Mesenchymal stem cell (in vitro differentiated cells and primary cell): ENCODE results near the gene OR52N2.

Experiments used
- DNase-seq: peaks from one replicate; pipeline ENCODE4 v3.0.0-alpha.2; 2013
- H2AFZ ChIP-seq: one replicate; pipeline ENCODE4 v1.6.1; 2013; ENCODE audit warnings: low read depth, mild to moderate bottlenecking, control low read depth, inconsistent platforms, low read length, moderate library complexity
- H2AK5ac ChIP-seq: 2 replicates; pipeline ENCODE4 v1.6.1; 2013; ENCODE audit warnings: low read length, moderate library complexity, mild to moderate bottlenecking, inconsistent platforms; ENCODE audit not compliant: severe bottlenecking
- H2BK120ac ChIP-seq: one replicate; pipeline ENCODE4 v1.6.1; 2013; ENCODE audit warnings: low read depth, mild to moderate bottlenecking, inconsistent platforms, low read length, moderate library complexity
- H2BK12ac ChIP-seq, 2 experiments: one replicate each; pipeline ENCODE4 v1.6.1; 2013; ENCODE audit warnings: inconsistent platforms in 2 of 2, low read length in 2 of 2, mild to moderate bottlenecking in 2 of 2, moderate library complexity in 2 of 2, control low read depth in 1 of 2
- H2BK15ac ChIP-seq: one replicate; pipeline ENCODE4 v1.6.1; 2013; ENCODE audit warnings: mild to moderate bottlenecking, low read depth, inconsistent platforms; ENCODE audit not compliant: poor library complexity, severe bottlenecking
- H2BK5ac ChIP-seq: 2 replicates; pipeline ENCODE4 v1.6.1; 2013; ENCODE audit warnings: low read depth, mild to moderate bottlenecking, low read length, control low read depth, inconsistent platforms; ENCODE audit not compliant: poor library complexity, severe bottlenecking
- H3K14ac ChIP-seq, 2 experiments: one replicate each; pipeline ENCODE4 v1.6.1; 2013; ENCODE audit warnings: inconsistent platforms in 2 of 2, low read length in 2 of 2, control low read depth in 1 of 2, mild to moderate bottlenecking in 1 of 2, moderate library complexity in 1 of 2
- H3K18ac ChIP-seq, 2 experiments: one replicate each; pipeline ENCODE4 v1.6.1; 2013; ENCODE audit warnings: inconsistent platforms in 2 of 2, low read length in 2 of 2, control low read depth in 1 of 2, low read depth in 1 of 2, mild to moderate bottlenecking in 1 of 2
- H3K23ac ChIP-seq, 2 experiments: one replicate each; pipeline ENCODE4 v1.6.1; 2013; ENCODE audit warnings: inconsistent platforms in 2 of 2, low read length in 2 of 2, mild to moderate bottlenecking in 2 of 2, moderate library complexity in 2 of 2, control low read depth in 1 of 2
- H3K27ac ChIP-seq: 2 replicates; pipeline ENCODE4 v1.5.1; 2013; ENCODE audit warnings: mild to moderate bottlenecking, moderate library complexity, low read length, control low read depth, inconsistent platforms; ENCODE audit not compliant: poor library complexity, severe bottlenecking
- H3K27me3 ChIP-seq, 2 experiments: 2 replicates each; pipeline versions ENCODE4 v1.6.1 to v1.7.0; 2013; ENCODE audit warnings: low read length in 2 of 2, mild to moderate bottlenecking in 2 of 2, moderate library complexity in 2 of 2, control low read depth in 1 of 2, inconsistent platforms in 1 of 2; ENCODE audit not compliant: control insufficient read depth in 1 of 2, insufficient read depth in 1 of 2
- H3K36me3 ChIP-seq, 2 experiments: 2 replicates each; pipeline versions ENCODE4 v1.6.1 to v1.7.0; 2013; ENCODE audit warnings: low read length in 2 of 2, control low read depth in 1 of 2, inconsistent platforms in 1 of 2, low read depth in 1 of 2, mild to moderate bottlenecking in 1 of 2; ENCODE audit not compliant: insufficient read depth in 2 of 2, control insufficient read depth in 1 of 2
- H3K4ac ChIP-seq, 2 experiments: one replicate each; pipeline ENCODE4 v1.6.1; 2013; ENCODE audit warnings: inconsistent platforms in 2 of 2, low read length in 2 of 2, mild to moderate bottlenecking in 2 of 2, moderate library complexity in 2 of 2, control low read depth in 1 of 2, low read depth in 1 of 2
- H3K4me1 ChIP-seq: 2 replicates; pipeline ENCODE4 v1.6.1; 2013; ENCODE audit warnings: low read depth, low read length, control low read depth; ENCODE audit not compliant: control insufficient read depth, insufficient read depth
- H3K4me2 ChIP-seq: 2 replicates; pipeline ENCODE4 v1.6.1; 2013; ENCODE audit warnings: low read length, mild to moderate bottlenecking, inconsistent platforms; ENCODE audit not compliant: poor library complexity, severe bottlenecking
- H3K4me3 ChIP-seq, 2 experiments: 2 replicates each; pipeline versions ENCODE4 v1.5.1 to v1.7.0; 2013; ENCODE audit warnings: low read length in 2 of 2, mild to moderate bottlenecking in 2 of 2, control low read depth in 1 of 2, low read depth in 1 of 2; ENCODE audit not compliant: insufficient read depth in 1 of 2
- H3K79me1 ChIP-seq: replicated peaks from 2 replicates; pipeline ENCODE4 v1.6.1; 2013; ENCODE audit warnings: mild to moderate bottlenecking, control low read depth, low read length, inconsistent platforms; ENCODE audit not compliant: poor library complexity, severe bottlenecking
- H3K9ac ChIP-seq: 2 replicates; pipeline ENCODE4 v1.7.0; 2013; ENCODE audit warnings: mild to moderate bottlenecking, low read length, moderate library complexity
- H3K9me3 ChIP-seq: 2 replicates; pipeline ENCODE4 v1.7.0; 2013; ENCODE audit warnings: mild to moderate bottlenecking, low read length; ENCODE audit not compliant: control insufficient read depth
- H4K8ac ChIP-seq: one replicate; pipeline ENCODE4 v1.6.1; 2013; ENCODE audit warnings: inconsistent platforms, mild to moderate bottlenecking, low read length, moderate library complexity
- H4K91ac ChIP-seq: one replicate; pipeline ENCODE4 v1.6.1; 2013; ENCODE audit warnings: mild to moderate bottlenecking, low read length, inconsistent platforms
- WGBS: methylation state at CpG from one replicate; pipeline ENCODE4 v1.1.7; 2013; ENCODE audit warnings: mixed read lengths; 5-methylcytosine and 5-hydroxymethylcytosine counted together

The OR52N2 gene

DNA sequence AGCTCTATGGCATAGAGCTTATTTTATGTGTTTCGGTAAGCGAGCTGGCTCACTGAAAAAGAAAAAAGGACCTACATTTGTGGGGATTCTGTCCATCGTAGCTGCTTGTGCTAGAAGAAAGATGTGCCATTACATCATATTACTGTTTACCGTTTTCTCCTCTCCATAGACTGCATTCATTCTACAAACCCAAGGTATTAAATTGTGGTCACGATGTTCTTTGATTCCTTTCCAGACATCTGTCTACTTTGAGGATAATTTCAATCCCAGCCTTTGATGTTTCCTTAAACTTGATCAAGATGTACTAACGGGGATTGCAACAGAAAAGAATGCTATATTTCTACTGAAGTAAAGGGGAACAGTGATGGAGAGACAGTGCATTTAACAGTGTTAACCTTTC is 12.2 kb upstream of the OR52N2 start:
- Histone ChIP-seq H2BK15ac (no peak overlapping the region), H2AFZ (no peak overlapping the region), H3K4me3 (no peak overlapping the region), H3K18ac (no peak overlapping the region), H3K14ac (no peak overlapping the region), H3K23ac (no peak overlapping the region), H3K9ac (no peak overlapping the region), H3K4me1 (no peaks in the 10 kb centered on the region), H2BK120ac (no peak overlapping the region), H3K9me3 (peaks cover 2% of the 10 kb centered on the region), H3K27me3 (peaks cover 0 to 4% of the 10 kb centered on the region in 2 experiments), H3K36me3 (no peaks in the 10 kb centered on the region), H2AK5ac (no peak overlapping the region), H2BK5ac (no peak overlapping the region), H3K4ac (no peak overlapping the region), H4K91ac (no peak overlapping the region), H2BK12ac (no peak overlapping the region), H3K27ac (no peak overlapping the region), H3K79me1 (no peaks in the 10 kb centered on the region), H3K4me2 (no peak overlapping the region), H4K8ac (no peak overlapping the region)
- 79% methylated on average over 3 of the region's 6 CpGs for WGBS
- no peak for DNase-seq

- Histone ChIP-seq H3K27me3 (peaks cover 4 to 16% of the 10 kb centered on the region in 2 experiments), H3K18ac (no peak overlapping the region), H2BK15ac (no peak overlapping the region), H3K4me3 (no peak overlapping the region), H2BK12ac (no peak overlapping the region), H3K27ac (no peak overlapping the region), H3K4me1 (peaks cover 3% of the 10 kb centered on the region), H3K36me3 (no peaks in the 10 kb centered on the region), H4K91ac (no peak overlapping the region), H3K4me2 (no peak overlapping the region), H3K9me3 (peaks cover 5% of the 10 kb centered on the region), H4K8ac (no peak overlapping the region), H3K9ac (no peak overlapping the region), H2AK5ac (no peak overlapping the region), H2BK120ac (no peak overlapping the region), H3K14ac (no peak overlapping the region), H3K23ac (no peak overlapping the region), H3K79me1 (no peaks in the 10 kb centered on the region), H2AFZ (no peak overlapping the region), H2BK5ac (no peak overlapping the region), H3K4ac (no peak overlapping the region)
- 93% methylated on average over 5 of the region's 5 CpGs for WGBS
- no peak for DNase-seq
These were observed 4.7 kb upstream of the OR52N2 start for GRCh38 chr11:5803982-5804381.

GRCh38 chr11:5807580-5807979 is 1.1 kb upstream of the OR52N2 start:
- no peak overlapping the region for H3K4ac ChIP-seq
- WGBS = 64% methylated on average over 10 of the region's 10 CpGs
- H3K4me3 ChIP-seq = no peak overlapping the region
- no peak overlapping the region for H3K14ac ChIP-seq
- H2BK5ac ChIP-seq = no peak overlapping the region
- peaks cover 5% of the 10 kb centered on the region for H3K9me3 ChIP-seq
- DNase-seq = no peak
- H3K36me3 ChIP-seq = no peaks in the 10 kb centered on the region
- H3K4me2 ChIP-seq = no peak overlapping the region
- H3K79me1 ChIP-seq = no peaks in the 10 kb centered on the region
- no peak overlapping the region for H3K27ac ChIP-seq
- peaks cover 3% of the 10 kb centered on the region for H3K4me1 ChIP-seq
- H3K9ac ChIP-seq = no peak overlapping the region
- H2BK120ac ChIP-seq = no peak overlapping the region
- H3K18ac ChIP-seq = no peak overlapping the region
- no peak overlapping the region for H4K8ac ChIP-seq
- H3K27me3 ChIP-seq = peaks cover 4 to 12% of the 10 kb centered on the region in 2 experiments
- no peak overlapping the region for H2AK5ac ChIP-seq
- no peak overlapping the region for H2AFZ ChIP-seq
- H3K23ac ChIP-seq = no peak overlapping the region
- H2BK15ac ChIP-seq = no peak overlapping the region
- H4K91ac ChIP-seq = no peak overlapping the region
- H2BK12ac ChIP-seq = no peak overlapping the region

- no peak overlapping the region for H3K18ac ChIP-seq
- H3K9ac ChIP-seq = peak overlapping the region; percentile 86
- H3K4ac ChIP-seq = no peak overlapping the region
- peak overlapping the region; percentile 48 for H2AFZ ChIP-seq
- peaks cover 3% of the 10 kb centered on the region for H3K4me1 ChIP-seq
- no peak overlapping the region for H3K14ac ChIP-seq
- H3K27ac ChIP-seq = no peak overlapping the region
- no peak overlapping the region for H4K91ac ChIP-seq
- DNase-seq = peak; percentile 2
- H2AK5ac ChIP-seq = no peak overlapping the region
- peak overlapping the region; percentile 90 for H3K4me2 ChIP-seq
- H2BK12ac ChIP-seq = no peak overlapping the region
- peak overlapping the region in 1 of 2 experiments; percentile 92 for H3K4me3 ChIP-seq
- 84% methylated on average over 5 of the region's 5 CpGs for WGBS
- peaks cover under 1% of the 10 kb centered on the region for H3K9me3 ChIP-seq
- H3K23ac ChIP-seq = no peak overlapping the region
- H2BK15ac ChIP-seq = peak overlapping the region; percentile 77
- H3K27me3 ChIP-seq = peaks cover 4 to 12% of the 10 kb centered on the region in 2 experiments
- no peak overlapping the region for H2BK5ac ChIP-seq
- H3K36me3 ChIP-seq = no peaks in the 10 kb centered on the region
- H3K79me1 ChIP-seq = no peaks in the 10 kb centered on the region
- H2BK120ac ChIP-seq = no peak overlapping the region
- H4K8ac ChIP-seq = no peak overlapping the region
These were observed 397 bp downstream of the OR52N2 start for GRCh38 chr11:5809122-5809519.
